ENCODE measurements around the gene WSCD1.

DNA sequence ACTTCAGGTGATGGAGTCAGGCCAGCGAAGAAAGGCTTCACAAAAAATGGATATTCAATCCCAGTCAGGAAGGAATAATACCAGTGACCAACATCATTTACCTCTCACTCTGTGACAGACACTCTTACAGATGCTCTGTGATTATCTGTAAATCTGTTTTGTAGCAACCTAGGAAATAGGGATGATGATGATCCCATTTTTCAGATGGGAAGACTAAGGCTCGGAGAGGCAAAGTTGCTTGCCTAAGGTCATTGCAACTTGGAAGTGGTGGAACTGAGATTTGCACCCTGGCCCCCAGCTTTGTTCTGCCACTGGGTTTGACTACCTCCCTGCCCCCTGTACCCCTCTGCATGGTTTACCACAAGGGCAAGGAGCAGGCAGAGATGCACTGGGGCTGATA is 14.1 kb upstream of the WSCD1 start:
- TF ChIP-seq, protein P1, sequence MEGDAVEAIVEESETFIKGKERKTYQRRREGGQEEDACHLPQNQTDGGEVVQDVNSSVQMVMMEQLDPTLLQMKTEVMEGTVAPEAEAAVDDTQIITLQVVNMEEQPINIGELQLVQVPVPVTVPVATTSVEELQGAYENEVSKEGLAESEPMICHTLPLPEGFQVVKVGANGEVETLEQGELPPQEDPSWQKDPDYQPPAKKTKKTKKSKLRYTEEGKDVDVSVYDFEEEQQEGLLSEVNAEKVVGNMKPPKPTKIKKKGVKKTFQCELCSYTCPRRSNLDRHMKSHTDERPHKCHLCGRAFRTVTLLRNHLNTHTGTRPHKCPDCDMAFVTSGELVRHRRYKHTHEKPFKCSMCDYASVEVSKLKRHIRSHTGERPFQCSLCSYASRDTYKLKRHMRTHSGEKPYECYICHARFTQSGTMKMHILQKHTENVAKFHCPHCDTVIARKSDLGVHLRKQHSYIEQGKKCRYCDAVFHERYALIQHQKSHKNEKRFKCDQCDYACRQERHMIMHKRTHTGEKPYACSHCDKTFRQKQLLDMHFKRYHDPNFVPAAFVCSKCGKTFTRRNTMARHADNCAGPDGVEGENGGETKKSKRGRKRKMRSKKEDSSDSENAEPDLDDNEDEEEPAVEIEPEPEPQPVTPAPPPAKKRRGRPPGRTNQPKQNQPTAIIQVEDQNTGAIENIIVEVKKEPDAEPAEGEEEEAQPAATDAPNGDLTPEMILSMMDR (IDR thresholded peaks at IDR 0.05; ENCODE audit: extremely low read depth in 1 of 2, insufficient read depth in 1 of 2, low read depth in 1 of 2, low read length in 2 of 2), result no peak
- TF ChIP-seq, protein P2, sequence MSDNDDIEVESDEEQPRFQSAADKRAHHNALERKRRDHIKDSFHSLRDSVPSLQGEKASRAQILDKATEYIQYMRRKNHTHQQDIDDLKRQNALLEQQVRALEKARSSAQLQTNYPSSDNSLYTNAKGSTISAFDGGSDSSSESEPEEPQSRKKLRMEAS (IDR thresholded peaks at IDR 0.05; ENCODE audit: insufficient read depth, insufficient read length), result no peak
- TF ChIP-seq POLR2A (IDR thresholded peaks at IDR 0.05; ENCODE audit: low read depth, low read length) (no peak), FOS (IDR thresholded peaks at IDR 0.05; ENCODE audit: borderline replicate concordance, insufficient read depth, low read length) (no peak), GATA2 (IDR thresholded peaks at IDR 0.05; ENCODE audit: insufficient read depth, insufficient read length, low read depth, low read length) (no peak), EZH2 (IDR thresholded peaks at IDR 0.05; ENCODE audit: borderline replicate concordance, low read depth, low read length, severe bottlenecking) (no peak), JUN (IDR thresholded peaks at IDR 0.05; ENCODE audit: borderline replicate concordance, insufficient read depth, insufficient read length, low read depth) (no peak)

Data from endothelial cell of umbilical vein (primary cell).